AG04450 (cell line): Measurements from ENCODE around the gene TMEM218. TPM values are rescaled to one million over a fixed set of nuclear protein-coding genes. Genes with fewer than 3 reads are reported as not detected.

ENCODE experiments used
- CTCF ChIA-PET: fragments of 300-600, 350-600 bp; formaldehyde crosslinking; extraction: SDS; loops from one replicate; lab custom pipeline; 2022; ENCODE audit warnings: antibody characterized with exemption, inconsistent platforms; lab: Charles Lee
- POLR2A ChIA-PET: fragments of 350-600 bp; formaldehyde crosslinking; extraction: SDS; loops from one replicate; lab custom pipeline; 2021; ENCODE audit warnings: antibody characterized with exemption, inconsistent platforms; lab: Yijun Ruan, JAX
- DNase-seq: peaks from one replicate; pipeline ENCODE4 v3.0.0-alpha.2; 2011; ENCODE audit warnings: low read depth, low spot score
- H3K27ac ChIP-seq: one replicate; pipeline ENCODE4 v1.5.1; 2012; ENCODE audit warnings: low read depth, low read length, control low read depth
- H3K27me3 ChIP-seq: one replicate; pipeline ENCODE4 v1.6.0; 2012; ENCODE audit warnings: low read length; ENCODE audit not compliant: control insufficient read depth, insufficient read depth
- H3K4me3 ChIP-seq: 2 replicates; pipeline ENCODE4 v1.5.1; 2011; ENCODE audit warnings: mild to moderate bottlenecking, low read depth, low read length, control low read depth
- H3K9me3 ChIP-seq: 2 replicates; pipeline ENCODE4 v1.5.1; 2012; ENCODE audit warnings: low read length; ENCODE audit not compliant: control insufficient read depth, insufficient read depth
- polyA plus RNA-seq: library from polyadenylated mRNA; depleted of rRNA; stranded (reverse); fragments of >200 nt; gene quantifications from 2 replicates; pipeline ENCODE4 v1.2.3, GENCODE V29; 2011
- TF ChIP-seq, protein P1 (sequence below): IDR thresholded peaks from 2 replicates; pipeline ENCODE4 v1.5.1; 2011; ENCODE audit warnings: low read depth, low read length, control low read depth, inconsistent platforms

The TMEM218 gene
- polyA plus RNA-seq, 1 experiment, result 29.9 TPM

DNA sequence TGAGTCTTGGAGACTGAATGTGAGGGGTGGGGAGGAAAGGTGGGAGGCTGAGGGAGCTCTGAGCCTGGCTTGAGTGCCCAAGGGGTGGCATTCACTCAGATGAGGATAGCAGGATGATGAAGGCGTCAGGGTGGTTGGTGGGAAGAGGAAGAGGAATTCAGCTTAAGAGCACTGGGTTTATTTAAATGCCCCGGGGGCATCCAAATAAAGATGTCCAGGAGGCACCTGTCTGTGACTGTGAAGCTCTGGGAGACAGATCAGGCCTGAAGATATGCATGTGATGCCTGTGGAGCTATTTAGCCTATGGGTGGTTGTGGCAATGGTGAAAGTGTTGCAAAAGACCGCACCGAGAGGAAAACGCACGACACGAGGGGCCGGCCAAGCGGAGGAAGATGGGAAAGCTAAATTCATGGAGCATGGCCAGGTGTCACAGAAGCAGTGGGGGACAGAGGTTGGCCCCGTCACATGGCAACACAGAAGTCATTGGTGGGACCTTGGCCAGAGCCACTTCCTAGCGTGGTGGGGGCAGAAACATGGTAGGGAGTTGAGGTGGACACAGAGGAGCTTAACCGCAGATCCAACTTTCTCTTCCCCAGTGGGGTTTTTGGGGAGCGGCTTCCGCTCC lies 32.8 kb downstream of the TMEM218 start:
- Histone ChIP-seq H3K9me3 (no peaks in the 10 kb centered on the region; the same call in 1 of the 2 replicates), H3K4me3 (no peak overlapping the region), H3K27ac (no peak overlapping the region), H3K27me3 (no peaks in the 10 kb centered on the region)
- no peak for DNase-seq
- POLR2A ChIA-PET, result no interaction called here
- CTCF ChIA-PET, result interaction anchor here (1.3 to 1.5 kb wide), 3 partner anchors 12 to 267 kb away, joined by 3 to 10 read pairs (median 4); no protein-coding TSS in a partner anchor
- TF ChIP-seq, protein P1, sequence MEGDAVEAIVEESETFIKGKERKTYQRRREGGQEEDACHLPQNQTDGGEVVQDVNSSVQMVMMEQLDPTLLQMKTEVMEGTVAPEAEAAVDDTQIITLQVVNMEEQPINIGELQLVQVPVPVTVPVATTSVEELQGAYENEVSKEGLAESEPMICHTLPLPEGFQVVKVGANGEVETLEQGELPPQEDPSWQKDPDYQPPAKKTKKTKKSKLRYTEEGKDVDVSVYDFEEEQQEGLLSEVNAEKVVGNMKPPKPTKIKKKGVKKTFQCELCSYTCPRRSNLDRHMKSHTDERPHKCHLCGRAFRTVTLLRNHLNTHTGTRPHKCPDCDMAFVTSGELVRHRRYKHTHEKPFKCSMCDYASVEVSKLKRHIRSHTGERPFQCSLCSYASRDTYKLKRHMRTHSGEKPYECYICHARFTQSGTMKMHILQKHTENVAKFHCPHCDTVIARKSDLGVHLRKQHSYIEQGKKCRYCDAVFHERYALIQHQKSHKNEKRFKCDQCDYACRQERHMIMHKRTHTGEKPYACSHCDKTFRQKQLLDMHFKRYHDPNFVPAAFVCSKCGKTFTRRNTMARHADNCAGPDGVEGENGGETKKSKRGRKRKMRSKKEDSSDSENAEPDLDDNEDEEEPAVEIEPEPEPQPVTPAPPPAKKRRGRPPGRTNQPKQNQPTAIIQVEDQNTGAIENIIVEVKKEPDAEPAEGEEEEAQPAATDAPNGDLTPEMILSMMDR, result no peak

DNA sequence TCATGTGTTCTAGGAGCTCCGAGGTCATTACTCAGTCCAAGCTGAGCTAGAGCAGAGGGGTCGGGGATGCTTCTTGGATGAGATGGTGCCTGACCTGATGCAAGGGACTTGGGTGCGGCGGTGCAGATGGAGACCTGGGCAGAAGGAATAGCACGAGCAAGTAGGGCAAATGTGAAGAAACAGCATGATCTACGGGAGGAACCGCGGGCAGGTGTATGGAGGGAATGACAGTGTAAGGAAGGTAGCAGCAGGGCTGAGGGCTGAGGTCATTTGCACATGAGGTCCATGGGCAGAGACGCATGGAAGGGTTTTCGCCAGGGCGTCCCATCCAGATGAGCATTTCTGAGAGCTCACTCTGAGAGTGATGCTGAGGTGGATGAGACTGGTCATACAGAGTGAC lies 33.4 kb downstream of the TMEM218 start:
- TF ChIP-seq, protein P1, result no peak
- Histone ChIP-seq H3K27me3 (no peaks in the 10 kb centered on the region), H3K4me3 (no peak overlapping the region), H3K9me3 (no peaks in the 10 kb centered on the region; the same call in 1 of the 2 replicates), H3K27ac (no peak overlapping the region)
- ChIA-PET POLR2A (no interaction called here), CTCF (interaction anchor here (1.3 kb wide), 2 partner anchors 64 to 268 kb away, joined by 3 to 4 read pairs; no protein-coding TSS in a partner anchor)
- DNase-seq, result no peak

DNA sequence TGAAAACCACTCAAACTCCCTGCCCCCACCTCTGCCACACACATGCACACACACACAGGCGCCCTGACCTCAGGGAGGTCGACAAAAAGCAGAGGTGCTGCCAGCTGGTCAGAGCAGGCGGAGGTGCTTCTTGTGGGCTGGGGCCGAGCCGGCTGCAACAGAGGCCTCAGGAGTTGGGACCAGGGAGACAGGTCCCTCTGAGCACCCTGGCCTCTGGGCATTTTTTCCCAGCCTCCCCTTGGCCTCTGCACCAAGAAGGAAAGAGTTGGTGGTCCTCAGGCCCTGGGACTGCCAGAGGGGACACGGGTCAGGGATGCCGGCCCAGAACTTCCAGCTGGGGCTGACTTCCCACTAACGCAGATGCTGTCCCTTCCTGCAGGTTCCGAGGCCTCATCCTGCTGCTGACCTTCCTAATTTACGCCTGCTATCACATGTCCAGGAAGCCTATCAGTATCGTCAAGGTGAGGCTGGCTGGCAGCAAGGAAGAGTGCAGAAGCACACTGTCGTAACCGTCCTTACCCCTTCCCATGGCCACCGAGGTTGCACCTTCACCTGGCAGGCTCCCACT lies 35.0 kb downstream of the TMEM218 start:
- TF ChIP-seq, protein P1, result no peak
- Histone ChIP-seq H3K27ac (no peak overlapping the region), H3K4me3 (no peak overlapping the region), H3K9me3 (no peaks in the 10 kb centered on the region; the same call in 1 of the 2 replicates), H3K27me3 (no peaks in the 10 kb centered on the region)
- POLR2A ChIA-PET, result no interaction called here
- CTCF ChIA-PET, result interaction anchor here (0.6 to 0.9 kb wide), 3 partner anchors 14 to 403 kb away, joined by 3 to 5 read pairs (median 3); partner anchors contain the start of gene SPA17
- no peak for DNase-seq

DNA sequence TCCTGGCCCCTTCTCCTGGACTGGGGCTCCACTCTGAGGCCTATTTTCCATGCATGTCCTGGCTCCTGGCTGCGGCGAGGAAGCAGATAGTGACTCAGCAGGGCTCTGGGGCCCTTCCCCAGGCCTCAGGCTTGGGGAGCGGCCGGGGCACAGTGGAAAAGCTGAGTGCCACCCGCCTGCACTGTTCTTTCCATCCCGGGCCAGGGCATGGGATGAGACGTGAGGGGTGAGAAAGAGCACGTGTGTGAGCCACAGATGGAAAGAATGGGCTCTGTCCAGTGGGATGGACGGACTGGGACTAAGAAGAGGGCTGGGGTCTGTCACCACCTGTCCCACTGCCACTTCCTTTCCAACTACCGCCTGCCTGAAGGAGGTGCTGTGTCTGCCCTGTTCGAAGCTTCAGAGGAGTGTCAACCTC lies 35.5 kb downstream of the TMEM218 start:
- ChIA-PET POLR2A (no interaction called here), CTCF (interaction anchor here (0.7 kb wide), 1 partner anchor 402 kb away, joined by 3 read pairs; the partner anchor contains the start of gene SPA17)
- DNase-seq, result no peak
- no peak overlapping the region for H3K4me3 ChIP-seq
- no peaks in the 10 kb centered on the region for H3K27me3 ChIP-seq
- H3K9me3 ChIP-seq, result no peaks in the 10 kb centered on the region; the same call in 1 of the 2 replicates
- TF ChIP-seq, protein P1, result no peak
- H3K27ac ChIP-seq, result no peak overlapping the region

DNA sequence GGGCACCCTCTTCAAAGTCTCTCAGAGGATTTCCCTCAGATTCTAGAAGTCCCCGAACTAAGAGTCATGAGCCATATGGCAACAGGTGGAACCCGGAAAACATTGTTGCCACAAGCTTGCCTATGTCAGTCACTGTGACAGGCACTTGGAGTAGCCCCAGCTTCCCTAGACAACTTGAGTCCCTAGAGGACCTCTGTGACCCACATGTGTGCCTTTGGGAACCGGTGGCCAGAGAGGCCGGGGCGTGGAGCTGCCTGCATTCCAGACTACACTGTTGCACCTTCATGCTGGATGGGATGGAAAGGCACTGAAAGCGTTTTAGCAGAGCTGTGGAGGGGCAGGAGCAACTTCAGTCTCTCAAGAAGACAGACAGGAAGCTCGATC lies 36.2 kb downstream of the TMEM218 start:
- POLR2A ChIA-PET, result no interaction called here

More for the DNA sequence above, 36.2 kb downstream of the TMEM218 start:
- Histone ChIP-seq H3K27ac (no peak overlapping the region), H3K4me3 (no peak overlapping the region), H3K27me3 (no peaks in the 10 kb centered on the region), H3K9me3 (no peaks in the 10 kb centered on the region; the same call in 1 of the 2 replicates)
- TF ChIP-seq, protein P1, result no peak
- CTCF ChIA-PET, result no interaction called here
- no peak for DNase-seq
